ENCODE data around the gene TCEA3. TPM values are rescaled to one million over a fixed set of nuclear protein-coding genes. Genes with fewer than 3 reads are reported as not detected.

TCEA3 gene
- total and polyA plus RNA-seq, 8 donors: 44.1 to 155 (median 83.3) TPM

DNA sequence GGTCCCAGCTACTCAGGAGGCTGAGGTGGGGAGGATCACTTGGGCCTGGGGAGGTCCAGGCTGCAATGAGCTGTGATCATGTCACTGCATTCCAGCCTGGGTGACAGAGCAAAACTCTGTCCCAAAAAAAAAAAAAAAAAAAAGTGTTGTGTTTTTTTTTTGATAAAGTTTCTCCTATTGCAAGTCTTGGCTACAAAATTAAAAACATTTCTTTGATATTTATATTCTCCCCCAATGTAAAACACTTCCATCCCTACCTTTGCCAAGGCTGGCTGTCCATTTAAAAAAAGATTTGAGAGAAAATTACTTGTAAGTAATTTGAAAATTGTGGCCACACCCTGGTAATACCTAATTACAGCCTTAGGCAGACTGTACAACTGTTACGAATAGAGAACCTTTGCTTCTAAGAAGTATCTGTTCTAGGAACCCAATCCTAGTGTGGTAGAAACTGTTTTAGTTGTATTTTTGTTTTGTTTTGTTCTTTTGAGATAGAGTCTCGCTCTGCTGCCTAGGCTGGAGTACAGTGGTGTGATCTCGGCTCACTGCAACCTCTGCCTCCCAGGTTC lies 66.2 kb downstream of the TCEA3 start:
- H3K4me1 ChIP-seq: no peaks in the 10 kb centered on the region
- H3K27me3 ChIP-seq: no peaks in the 10 kb centered on the region
- H3K27ac ChIP-seq: no peak overlapping the region
- H3K36me3 ChIP-seq: peaks cover 27 to 52% (median 41%) of the 10 kb centered on the region in 4 donors
- DNase-seq: no peak
- H3K4me3 ChIP-seq: no peak overlapping the region
- H3K9me3 ChIP-seq: peaks cover 23 to 41% (median 35%) of the 10 kb centered on the region in 4 donors
- 92 to 99% (median 96%) methylated on average over 3 of the region's 3 CpGs for WGBS, 5 donors
- intact Hi-C loops (cut with DNase I; ENCODE audit: low total_unique reads): no loop called here
- TF ChIP-seq EP300 (IDR thresholded peaks at IDR 0.05) (no peak), POLR2AphosphoS5 (IDR thresholded peaks at IDR 0.05) (no peak), POLR2A (IDR thresholded peaks at IDR 0.05) (no peak)
- TF ChIP-seq, protein P1, sequence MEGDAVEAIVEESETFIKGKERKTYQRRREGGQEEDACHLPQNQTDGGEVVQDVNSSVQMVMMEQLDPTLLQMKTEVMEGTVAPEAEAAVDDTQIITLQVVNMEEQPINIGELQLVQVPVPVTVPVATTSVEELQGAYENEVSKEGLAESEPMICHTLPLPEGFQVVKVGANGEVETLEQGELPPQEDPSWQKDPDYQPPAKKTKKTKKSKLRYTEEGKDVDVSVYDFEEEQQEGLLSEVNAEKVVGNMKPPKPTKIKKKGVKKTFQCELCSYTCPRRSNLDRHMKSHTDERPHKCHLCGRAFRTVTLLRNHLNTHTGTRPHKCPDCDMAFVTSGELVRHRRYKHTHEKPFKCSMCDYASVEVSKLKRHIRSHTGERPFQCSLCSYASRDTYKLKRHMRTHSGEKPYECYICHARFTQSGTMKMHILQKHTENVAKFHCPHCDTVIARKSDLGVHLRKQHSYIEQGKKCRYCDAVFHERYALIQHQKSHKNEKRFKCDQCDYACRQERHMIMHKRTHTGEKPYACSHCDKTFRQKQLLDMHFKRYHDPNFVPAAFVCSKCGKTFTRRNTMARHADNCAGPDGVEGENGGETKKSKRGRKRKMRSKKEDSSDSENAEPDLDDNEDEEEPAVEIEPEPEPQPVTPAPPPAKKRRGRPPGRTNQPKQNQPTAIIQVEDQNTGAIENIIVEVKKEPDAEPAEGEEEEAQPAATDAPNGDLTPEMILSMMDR (IDR thresholded peaks at IDR 0.05): no peak

DNA sequence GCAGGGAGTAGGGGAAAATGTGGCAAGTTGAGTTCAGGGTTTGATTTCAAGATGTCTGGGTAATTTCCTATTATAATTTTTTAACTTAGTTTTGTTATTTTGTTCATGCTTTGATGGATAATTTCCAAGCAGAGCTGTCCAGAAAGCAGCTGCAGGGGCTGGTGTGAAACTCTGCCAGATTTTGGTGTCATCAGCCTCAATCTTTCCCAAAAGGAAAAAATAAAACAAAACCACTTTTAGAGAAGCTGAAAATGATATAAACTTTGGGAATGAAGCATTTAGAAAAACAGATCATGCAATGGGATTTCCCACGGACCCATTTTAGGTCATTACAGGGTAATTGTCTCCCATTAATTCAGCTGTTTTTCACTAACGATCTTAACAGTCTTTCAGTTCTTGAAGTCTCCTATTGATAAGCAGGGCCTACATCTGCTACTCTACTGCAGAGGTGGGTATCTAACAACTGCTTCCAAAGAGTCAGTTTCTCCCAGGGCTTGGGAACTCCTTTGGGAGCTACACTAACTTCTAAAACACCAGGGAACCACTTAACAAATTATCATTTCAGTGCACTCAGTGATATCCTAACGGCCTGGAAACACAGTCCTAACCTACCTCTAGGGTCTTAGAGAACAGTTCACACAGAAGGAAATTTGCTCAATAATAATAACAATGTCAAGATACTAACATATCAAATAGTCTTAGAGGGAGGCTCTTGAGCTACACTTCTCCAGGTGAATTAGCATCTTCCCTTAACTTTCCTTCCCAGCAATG lies 67.2 kb downstream of the TCEA3 start:
- H3K4me3 ChIP-seq: no peak overlapping the region
- TF ChIP-seq EP300 (IDR thresholded peaks at IDR 0.05) (no peak), POLR2A (IDR thresholded peaks at IDR 0.05) (no peak), POLR2AphosphoS5 (IDR thresholded peaks at IDR 0.05) (no peak)
- TF ChIP-seq, protein P1 (IDR thresholded peaks at IDR 0.05): no peak
- peak in 1 of 2 donors; percentile 62 for DNase-seq
- intact Hi-C loops (cut with DNase I; ENCODE audit: low total_unique reads): no loop called here
- peak overlapping the region in 2 of 5 donors; percentile 7 to 30 for H3K27ac ChIP-seq
- 40 to 48% (median 47%) methylated on average over 3 of the region's 3 CpGs for WGBS, 5 donors
- H3K9me3 ChIP-seq: peaks cover 14 to 31% (median 24%) of the 10 kb centered on the region in 4 donors
- no peaks in the 10 kb centered on the region for H3K4me1 ChIP-seq
- peaks cover 17 to 42% (median 30%) of the 10 kb centered on the region in 4 donors for H3K36me3 ChIP-seq
- no peaks in the 10 kb centered on the region for H3K27me3 ChIP-seq

DNA sequence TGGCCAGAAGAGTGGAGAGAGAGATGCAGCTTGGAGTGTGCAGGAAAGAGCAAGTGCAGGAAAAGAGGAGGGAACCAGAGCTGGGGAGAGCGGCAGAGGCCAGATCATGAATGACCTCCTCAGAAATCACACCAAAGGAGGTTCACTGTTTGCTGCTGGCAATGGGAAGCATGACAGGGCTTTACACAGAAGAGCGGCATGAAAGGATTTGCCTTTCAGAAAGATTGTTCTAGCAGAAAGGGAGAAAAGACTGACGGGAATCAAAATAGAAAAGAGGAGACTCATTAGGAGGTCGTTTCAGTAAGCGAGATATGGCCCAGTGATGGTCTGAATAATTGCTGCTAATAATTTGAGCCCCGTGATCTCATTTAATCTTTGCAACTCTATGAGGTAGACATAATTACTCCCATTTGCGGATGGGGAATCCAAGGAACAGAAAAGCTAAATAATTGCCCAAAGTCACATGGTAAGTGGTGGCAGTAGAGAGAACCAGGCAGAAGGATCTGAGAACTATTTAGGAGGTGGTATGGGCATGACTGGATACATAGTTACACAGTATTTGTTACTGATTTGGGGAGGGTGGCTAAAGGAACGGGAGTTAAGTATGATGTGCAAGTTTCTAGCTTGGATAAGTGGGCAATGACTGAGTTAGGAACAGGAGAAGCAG lies 67.9 kb downstream of the TCEA3 start:
- TF ChIP-seq, protein P1 (IDR thresholded peaks at IDR 0.05): no peak
- TF ChIP-seq EP300 (IDR thresholded peaks at IDR 0.05) (no peak), POLR2AphosphoS5 (IDR thresholded peaks at IDR 0.05) (no peak), POLR2A (IDR thresholded peaks at IDR 0.05) (no peak)
- H3K4me1 ChIP-seq: no peaks in the 10 kb centered on the region
- WGBS, 5 donors: 81 to 87% (median 84%) methylated on average over 8 of the region's 8 CpGs
- H3K27ac ChIP-seq: no peak overlapping the region
- intact Hi-C loops (cut with DNase I; ENCODE audit: low total_unique reads): no loop called here
- DNase-seq: no peak
- H3K27me3 ChIP-seq: no peaks in the 10 kb centered on the region
- peaks cover 9 to 34% (median 23%) of the 10 kb centered on the region in 4 donors for H3K36me3 ChIP-seq
- peaks cover 6 to 23% (median 17%) of the 10 kb centered on the region in 4 donors for H3K9me3 ChIP-seq
- no peak overlapping the region for H3K4me3 ChIP-seq

DNA sequence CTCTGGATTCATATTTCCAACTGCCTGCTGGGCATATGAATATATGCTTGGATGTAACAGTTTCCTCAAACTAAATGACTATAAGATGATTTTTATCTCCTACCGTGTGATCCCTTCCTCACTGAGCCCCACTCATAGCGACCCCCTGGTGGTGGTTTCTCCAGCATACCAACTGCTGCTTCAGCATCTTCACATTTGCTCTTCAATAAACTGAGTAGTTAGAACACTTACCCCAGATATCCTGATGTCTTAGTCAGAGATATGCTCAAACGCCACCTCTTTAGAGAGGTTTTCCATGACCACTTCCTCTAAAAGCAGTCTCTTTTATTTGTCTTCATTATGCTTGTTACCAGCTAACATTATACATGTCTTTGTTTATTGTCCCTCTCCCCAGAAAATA lies 70.3 kb downstream of the TCEA3 start:
- Histone ChIP-seq H3K27me3 (no peaks in the 10 kb centered on the region), H3K4me3 (no peak overlapping the region), H3K27ac (no peak overlapping the region), H3K36me3 (peaks cover 0 to 11% (median 0%) of the 10 kb centered on the region in 4 donors), H3K9me3 (no peaks in the 10 kb centered on the region), H3K4me1 (no peaks in the 10 kb centered on the region)
- TF ChIP-seq POLR2A (IDR thresholded peaks at IDR 0.05) (no peak), EP300 (IDR thresholded peaks at IDR 0.05) (no peak), POLR2AphosphoS5 (IDR thresholded peaks at IDR 0.05) (no peak)
- TF ChIP-seq, protein P1 (IDR thresholded peaks at IDR 0.05): no peak
- WGBS, 5 donors: 47 to 57% (median 56%) methylated on average over 3 of the region's 3 CpGs
- no peak for DNase-seq
- intact Hi-C loops (cut with DNase I; ENCODE audit: low total_unique reads): no loop called here

All from stomach (tissue), 9 donors.